ENCODE measurements around the gene SPIRE2. TPM values are rescaled to one million over a fixed set of nuclear protein-coding genes. Genes with fewer than 3 reads are reported as not detected.

Gene SPIRE2
- total RNA-seq, 1 donor from 2014 or later, result 1.2 TPM

- no peak overlapping the region for H3K27ac ChIP-seq (replicated peaks)
- H3K4me1 ChIP-seq, result no peaks in the 10 kb centered on the region
- no peaks in the 10 kb centered on the region for H3K27me3 ChIP-seq (ENCODE audit: low read depth)
- intact Hi-C loops (cut with micrococcal nuclease), result no loop called here
- no peak overlapping the region for H3K4me3 ChIP-seq
- no peak for DNase-seq
- no peak for TF ChIP-seq CTCF (IDR thresholded peaks at IDR 0.05; ENCODE audit: borderline replicate concordance)
- no peaks in the 10 kb centered on the region for H3K9me3 ChIP-seq (replicated peaks)
- H3K36me3 ChIP-seq, result peaks cover 57% of the 10 kb centered on the region
Measured at GRCh38 chr16:89880477-89881367, 52.4 kb downstream of the SPIRE2 start.

GRCh38 chr16:89881368-89881730 is 53.1 kb downstream of the SPIRE2 start:
- intact Hi-C loops (cut with micrococcal nuclease), result no loop called here
- TF ChIP-seq CTCF (IDR thresholded peaks at IDR 0.05; ENCODE audit: borderline replicate concordance), result no peak
- H3K4me1 ChIP-seq, result no peaks in the 10 kb centered on the region
- H3K4me3 ChIP-seq, result no peak overlapping the region
- no peak overlapping the region for H3K27ac ChIP-seq (replicated peaks)
- no peak for DNase-seq
- no peaks in the 10 kb centered on the region for H3K9me3 ChIP-seq (replicated peaks)
- peaks cover 63% of the 10 kb centered on the region for H3K36me3 ChIP-seq
- H3K27me3 ChIP-seq (ENCODE audit: low read depth), result no peaks in the 10 kb centered on the region

GRCh38 chr16:89883346-89884040 is 55.2 kb downstream of the SPIRE2 start:
- peaks cover 81% of the 10 kb centered on the region for H3K36me3 ChIP-seq
- TF ChIP-seq CTCF (IDR thresholded peaks at IDR 0.05; ENCODE audit: borderline replicate concordance), result no peak
- no peak for DNase-seq
- H3K9me3 ChIP-seq (replicated peaks), result no peaks in the 10 kb centered on the region
- intact Hi-C loops (cut with micrococcal nuclease), result no loop called here
- no peaks in the 10 kb centered on the region for H3K27me3 ChIP-seq (ENCODE audit: low read depth)
- H3K4me1 ChIP-seq, result no peaks in the 10 kb centered on the region
- no peak overlapping the region for H3K4me3 ChIP-seq
- H3K27ac ChIP-seq (replicated peaks), result no peak overlapping the region

DNA sequence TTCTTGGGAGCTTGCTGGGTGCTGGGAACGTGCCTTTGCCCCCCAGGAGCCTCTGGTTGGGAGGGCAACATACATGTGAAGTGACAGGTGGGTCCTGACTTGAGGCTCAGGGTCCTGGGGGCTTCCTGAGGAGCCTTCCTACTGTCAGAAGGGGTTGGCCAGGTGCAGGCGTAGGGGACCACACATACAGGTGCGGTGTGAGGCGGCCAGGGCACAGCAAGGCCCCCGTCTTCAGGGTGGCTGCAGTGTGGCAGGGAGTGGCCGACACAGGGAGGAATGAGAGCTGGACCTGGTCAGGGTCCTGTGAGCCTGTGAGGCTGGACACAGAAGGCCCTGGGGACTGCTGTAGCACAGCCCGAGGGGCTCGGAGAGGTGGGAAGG is 55.8 kb downstream of the SPIRE2 start:
- no peak overlapping the region for H3K27ac ChIP-seq (replicated peaks)
- no peak for DNase-seq
- H3K4me3 ChIP-seq, result no peak overlapping the region
- intact Hi-C loops (cut with micrococcal nuclease), result no loop called here
- no peaks in the 10 kb centered on the region for H3K9me3 ChIP-seq (replicated peaks)
- TF ChIP-seq CTCF (IDR thresholded peaks at IDR 0.05; ENCODE audit: borderline replicate concordance), result no peak
- H3K4me1 ChIP-seq, result no peaks in the 10 kb centered on the region
- H3K27me3 ChIP-seq (ENCODE audit: low read depth), result no peaks in the 10 kb centered on the region
- peaks cover 81% of the 10 kb centered on the region for H3K36me3 ChIP-seq

DNA sequence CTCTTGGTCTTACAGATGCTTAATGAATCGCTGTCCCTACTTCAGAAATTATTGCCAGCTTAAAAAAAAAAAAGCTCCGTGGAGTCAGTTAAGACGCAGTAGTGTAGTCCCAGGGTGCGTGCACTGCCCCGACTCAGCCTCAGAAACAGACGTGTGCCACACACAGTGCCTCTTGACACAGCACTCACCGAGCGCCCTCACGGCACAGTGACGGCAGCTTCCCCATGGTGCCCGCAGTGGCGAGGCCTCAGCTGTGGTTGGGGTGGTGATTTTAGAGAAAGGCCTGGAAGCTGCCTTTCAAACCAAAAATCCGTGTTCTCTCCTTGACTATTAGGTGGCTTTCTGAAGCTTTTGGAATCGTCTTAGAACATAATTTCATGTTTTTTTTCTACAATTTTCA is 59.0 kb downstream of the SPIRE2 start:
- peaks cover 8% of the 10 kb centered on the region for H3K4me1 ChIP-seq
- no peaks in the 10 kb centered on the region for H3K27me3 ChIP-seq (ENCODE audit: low read depth)
- H3K27ac ChIP-seq (replicated peaks), result no peak overlapping the region
- no peaks in the 10 kb centered on the region for H3K9me3 ChIP-seq (replicated peaks)
- no peak for TF ChIP-seq CTCF (IDR thresholded peaks at IDR 0.05; ENCODE audit: borderline replicate concordance)
- peaks cover 97% of the 10 kb centered on the region for H3K36me3 ChIP-seq
- H3K4me3 ChIP-seq, result no peak overlapping the region
- no peak for DNase-seq
- intact Hi-C loops (cut with micrococcal nuclease), result no loop called here
